Fibroblast of gingiva (primary cell): ENCODE results near the gene TNFAIP8L1.
"Not testable (repeated sequence)": the region's sequence is repeated elsewhere in the genome, so short reads cannot be mapped to it uniquely, and the experiment has no call there.

Experiments used
- DNase-seq: peaks from one replicate; pipeline ENCODE4 v3.0.0-alpha.2; 2011; ENCODE audit warnings: low read depth

The TNFAIP8L1 gene

GRCh38 chr19:4678881-4679790, 39.8 kb downstream of the TNFAIP8L1 start:
- DNase-seq: no peak

- not testable (repeated sequence) for DNase-seq
These were observed 40.7 kb downstream of the TNFAIP8L1 start for GRCh38 chr19:4680021-4680420.

GRCh38 chr19:4682417-4683200, 43.3 kb downstream of the TNFAIP8L1 start:
- no peak for DNase-seq

GRCh38 chr19:4684312-4685095, 45.2 kb downstream of the TNFAIP8L1 start:
- DNase-seq: no peak

- no peak for DNase-seq
These were observed 47.4 kb downstream of the TNFAIP8L1 start for GRCh38 chr19:4686700-4687099.

- no peak for DNase-seq
These were observed 48.1 kb downstream of the TNFAIP8L1 start for GRCh38 chr19:4687396-4687795.

- no peak for DNase-seq
These were observed 49.3 kb downstream of the TNFAIP8L1 start for GRCh38 chr19:4688587-4688986.

- no peak for DNase-seq
These were observed 50.1 kb downstream of the TNFAIP8L1 start for GRCh38 chr19:4689403-4689802.

- DNase-seq: no peak
These were observed 51.0 kb downstream of the TNFAIP8L1 start for GRCh38 chr19:4690361-4690760.

GRCh38 chr19:4691373-4691772, 52.1 kb downstream of the TNFAIP8L1 start:
- DNase-seq: no peak

- no peak for DNase-seq
These were observed 53.1 kb downstream of the TNFAIP8L1 start for GRCh38 chr19:4692251-4693077.

- DNase-seq: no peak
These were observed 53.7 kb downstream of the TNFAIP8L1 start for GRCh38 chr19:4693078-4693350.

GRCh38 chr19:4693471-4694121, 54.3 kb downstream of the TNFAIP8L1 start:
- no peak for DNase-seq

- peak; percentile 92 for DNase-seq
These were observed 55.1 kb downstream of the TNFAIP8L1 start for GRCh38 chr19:4694211-4694987.

GRCh38 chr19:4695224-4695731, 56.0 kb downstream of the TNFAIP8L1 start:
- DNase-seq: no peak

- no peak for DNase-seq
These were observed 58.0 kb downstream of the TNFAIP8L1 start for GRCh38 chr19:4697304-4697703.

GRCh38 chr19:4699826-4700692, 60.7 kb downstream of the TNFAIP8L1 start:
- DNase-seq: no peak

- no peak for DNase-seq
These were observed 61.3 kb downstream of the TNFAIP8L1 start for GRCh38 chr19:4700693-4700970.

- DNase-seq: no peak
These were observed 62.2 kb downstream of the TNFAIP8L1 start for GRCh38 chr19:4701557-4701956.
